BLaER1 treated with 17β-estradiol and CSF1 and Interleukin-3, amounts not matched to agents 10 nM and 100 nM (cell line): ENCODE data around the gene WWOX.

ENCODE experiments used
- H3K27ac ChIP-seq, 11 experiments: shearing (Covaris generic); formaldehyde crosslinking; 2 replicates each; pipeline ENCODE4 v1.8.1; 2022
- H3K27me3 ChIP-seq, 11 experiments: shearing (Covaris generic); formaldehyde crosslinking; 2 replicates each; pipeline ENCODE4 v1.8.1; 2022
- H3K36me3 ChIP-seq, 11 experiments: shearing (Covaris generic); formaldehyde crosslinking; 2 replicates each; pipeline ENCODE4 v1.8.1; 2022
- H3K4me1 ChIP-seq, 10 experiments: shearing (Covaris generic); formaldehyde crosslinking; 2 replicates each; pipeline ENCODE4 v1.8.1; 2022
- H3K4me2 ChIP-seq, 11 experiments: shearing (Covaris generic); formaldehyde crosslinking; 2 replicates each; pipeline ENCODE4 v1.8.1; 2022
- H3K4me3 ChIP-seq, 10 experiments: shearing (Covaris generic); formaldehyde crosslinking; 2 replicates each; pipeline ENCODE4 v1.8.1; 2022
- H3K9ac ChIP-seq, 11 experiments: shearing (Covaris generic); formaldehyde crosslinking; 2 replicates each; pipeline ENCODE4 v1.8.1; 2022
- H3K9me3 ChIP-seq, 11 experiments: shearing (Covaris generic); formaldehyde crosslinking; replicated peaks in 1 of 11; 2 replicates each; pipeline ENCODE4 v1.8.1; 2022
- H4K20me1 ChIP-seq, 11 experiments: shearing (Covaris generic); formaldehyde crosslinking; 2 replicates each; pipeline ENCODE4 v1.8.1; 2022
- Cebpa-rat ChIP-seq, 11 experiments: shearing (Covaris generic); IDR thresholded peaks; 2 replicates each; pipeline ENCODE4 v1.8.1; 2022

The WWOX gene

DNA sequence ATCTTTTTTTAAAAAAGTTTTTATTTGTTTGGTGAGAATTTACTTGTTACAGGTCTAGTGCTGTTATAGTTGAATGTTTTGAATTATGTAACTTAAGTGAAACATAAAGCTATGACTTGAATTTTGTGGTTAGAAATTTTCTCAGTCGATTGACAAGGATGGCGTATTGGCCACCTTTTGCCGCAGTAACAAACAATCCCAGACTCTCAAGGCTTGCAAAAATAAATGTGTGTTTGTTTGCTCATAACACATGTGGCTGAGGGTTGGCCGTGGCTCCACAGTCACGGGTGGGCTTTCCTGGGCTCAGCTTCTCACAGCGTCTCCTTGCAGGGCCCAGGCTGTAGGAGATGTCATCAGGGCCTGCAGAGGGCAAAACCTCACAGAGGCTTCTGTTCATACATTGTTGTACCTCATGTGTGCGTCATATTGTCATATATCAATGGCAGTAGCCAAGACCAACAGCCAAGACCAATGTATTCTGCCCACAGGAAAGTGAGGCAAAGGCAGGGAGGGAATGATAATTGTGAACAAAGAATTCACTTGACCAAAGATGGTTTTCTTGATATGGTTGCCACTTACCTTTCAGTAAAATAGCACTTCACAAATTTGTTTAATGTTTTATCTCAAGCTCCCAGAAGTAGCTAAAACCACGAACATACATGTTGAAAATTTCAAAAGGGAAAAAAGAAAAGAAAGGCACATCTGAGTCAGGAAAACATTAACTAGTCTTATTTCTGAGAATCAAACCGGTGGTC lies 93.5 kb downstream of the WWOX start:
- H3K9ac ChIP-seq, result no peak overlapping the region
- H3K27me3 ChIP-seq, result no peaks in the 10 kb centered on the region
- no peak overlapping the region for H3K27ac ChIP-seq
- no peaks in the 10 kb centered on the region for H3K36me3 ChIP-seq
- H3K4me2 ChIP-seq, result no peak overlapping the region
- no peaks in the 10 kb centered on the region for H4K20me1 ChIP-seq
- peaks cover 11 to 22% (median 19%) of the 10 kb centered on the region in 10 experiments for H3K4me1 ChIP-seq
- no peak overlapping the region for H3K4me3 ChIP-seq
- H3K9me3 ChIP-seq, result no peaks in the 10 kb centered on the region; a peak in 1 of 22 replicates
- no peak for TF ChIP-seq Cebpa-rat (IDR thresholded peaks at IDR 0.05)

DNA sequence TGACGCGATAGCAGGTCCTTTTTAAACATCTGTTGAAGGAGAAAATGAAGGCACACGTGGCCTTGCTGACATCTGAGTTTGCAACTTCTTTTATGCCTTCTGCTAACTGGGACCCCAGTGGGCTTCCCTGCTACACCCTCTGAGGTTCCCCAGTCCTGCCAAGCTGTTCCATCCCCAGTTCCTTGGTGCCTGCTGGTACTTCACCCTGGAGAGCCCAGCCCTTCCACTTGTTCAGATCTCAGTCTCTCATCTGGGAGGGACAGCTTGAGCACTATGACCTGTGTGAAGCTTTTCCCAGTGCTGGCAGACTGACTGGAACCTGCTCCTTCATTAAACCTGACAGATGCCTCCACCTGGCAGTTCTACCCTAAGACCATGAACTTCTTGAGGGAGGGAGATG lies 95.5 kb downstream of the WWOX start:
- Histone ChIP-seq H3K9me3 (no peaks in the 10 kb centered on the region; a peak in 1 of 22 replicates), H3K36me3 (no peaks in the 10 kb centered on the region), H3K4me1 (peaks cover 11 to 22% (median 19%) of the 10 kb centered on the region in 10 experiments), H3K4me2 (peak overlapping the region; percentile 46 to 72 (median 61); a peak in 21 of 22 replicates), H3K27ac (no peak overlapping the region), H4K20me1 (no peaks in the 10 kb centered on the region), H3K4me3 (no peak overlapping the region), H3K27me3 (no peaks in the 10 kb centered on the region), H3K9ac (no peak overlapping the region)
- no peak for TF ChIP-seq Cebpa-rat (IDR thresholded peaks at IDR 0.05)

GRCh38 chr16:78195797-78196196 lies 96.3 kb downstream of the WWOX start:
- Histone ChIP-seq H3K36me3 (no peaks in the 10 kb centered on the region), H4K20me1 (no peaks in the 10 kb centered on the region), H3K27me3 (no peaks in the 10 kb centered on the region), H3K4me2 (peak overlapping the region; percentile 46 to 72 (median 61)), H3K9me3 (no peaks in the 10 kb centered on the region), H3K4me1 (peaks cover 11 to 27% (median 20%) of the 10 kb centered on the region in 10 experiments), H3K9ac (no peak overlapping the region), H3K27ac (no peak overlapping the region), H3K4me3 (no peak overlapping the region)
- TF ChIP-seq Cebpa-rat (IDR thresholded peaks at IDR 0.05), result no peak

DNA sequence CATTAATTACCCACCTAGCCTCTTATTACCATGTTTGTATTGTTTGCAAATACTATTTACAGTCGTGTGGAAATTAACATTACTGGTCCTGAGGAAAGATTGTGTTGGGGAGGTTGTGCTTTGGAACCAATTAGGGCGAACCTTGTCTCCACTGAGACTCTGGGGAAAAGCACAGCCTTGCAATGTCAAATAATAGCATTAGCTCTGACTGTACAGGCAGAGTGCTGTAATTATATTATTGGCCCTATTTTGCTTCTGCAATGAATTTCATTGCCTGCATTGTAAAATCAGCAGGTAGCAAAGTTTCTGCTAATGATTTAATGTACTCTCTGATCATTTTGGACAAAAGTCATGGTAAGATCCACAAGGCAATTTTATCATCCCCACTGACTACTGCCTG lies 97.0 kb downstream of the WWOX start:
- Histone ChIP-seq H4K20me1 (no peaks in the 10 kb centered on the region), H3K4me1 (peaks cover 11 to 27% (median 20%) of the 10 kb centered on the region in 10 experiments), H3K27ac (no peak overlapping the region), H3K36me3 (no peaks in the 10 kb centered on the region), H3K27me3 (no peaks in the 10 kb centered on the region), H3K9me3 (no peaks in the 10 kb centered on the region), H3K4me2 (peak overlapping the region in 6 of 11 experiments; percentile 22 to 72 (median 62); a peak in 8 of 22 replicates), H3K4me3 (no peak overlapping the region), H3K9ac (no peak overlapping the region)
- TF ChIP-seq Cebpa-rat (IDR thresholded peaks at IDR 0.05), result no peak

- Histone ChIP-seq H3K4me3 (no peak overlapping the region), H3K9me3 (0 out of 22 replicates have a peak, but pooled peaks cover 0 to 2% (median 0%) of the 10 kb centered on the region in 11 experiments)
Measured at GRCh38 chr16:78198288-78198687, 98.8 kb downstream of the WWOX start.

GRCh38 chr16:78199325-78200022 lies 100.0 kb downstream of the WWOX start:
- Histone ChIP-seq H3K9ac (no peak overlapping the region), H3K4me2 (no peak overlapping the region), H3K27ac (no peak overlapping the region), H4K20me1 (no peaks in the 10 kb centered on the region), H3K36me3 (no peaks in the 10 kb centered on the region), H3K4me1 (peaks cover 11 to 27% (median 20%) of the 10 kb centered on the region in 10 experiments), H3K27me3 (no peaks in the 10 kb centered on the region), H3K9me3 (0 out of 22 replicates have a peak, but pooled peaks cover 0 to 2% (median 0%) of the 10 kb centered on the region in 11 experiments), H3K4me3 (no peak overlapping the region)
- no peak for TF ChIP-seq Cebpa-rat (IDR thresholded peaks at IDR 0.05)

More at GRCh38 chr16:78198288-78198687, 98.8 kb downstream of the WWOX start:
- Histone ChIP-seq H3K4me1 (peaks cover 11 to 27% (median 20%) of the 10 kb centered on the region in 10 experiments), H3K27ac (no peak overlapping the region), H3K36me3 (no peaks in the 10 kb centered on the region), H3K4me2 (no peak overlapping the region), H4K20me1 (no peaks in the 10 kb centered on the region), H3K27me3 (no peaks in the 10 kb centered on the region), H3K9ac (no peak overlapping the region)
- no peak for TF ChIP-seq Cebpa-rat (IDR thresholded peaks at IDR 0.05)

DNA sequence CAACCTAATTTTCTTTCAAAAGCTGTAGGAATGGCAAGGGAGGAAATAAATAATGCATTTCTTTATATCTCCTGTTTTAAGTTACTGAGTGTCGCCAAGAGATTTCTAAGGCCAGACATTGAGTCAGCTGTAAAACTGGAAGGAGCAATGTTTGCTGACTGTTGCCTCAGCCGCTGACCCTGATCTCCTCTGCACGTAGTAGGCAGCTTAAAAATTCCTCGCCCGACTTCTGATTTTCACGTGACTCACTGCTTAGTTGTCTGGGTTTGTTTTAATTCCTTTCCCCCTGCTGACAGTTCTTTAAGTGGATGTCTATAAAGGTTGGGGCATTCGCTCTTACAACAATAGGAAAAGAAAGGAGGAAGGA lies 100.6 kb downstream of the WWOX start:
- H3K27me3 ChIP-seq, result no peaks in the 10 kb centered on the region
- no peak overlapping the region for H3K27ac ChIP-seq
- peaks cover 9 to 23% (median 16%) of the 10 kb centered on the region in 10 experiments for H3K4me1 ChIP-seq
- no peak overlapping the region for H3K4me3 ChIP-seq
- H3K9ac ChIP-seq, result no peak overlapping the region
- no peaks in the 10 kb centered on the region for H3K36me3 ChIP-seq
- no peak overlapping the region for H3K4me2 ChIP-seq
- 0 out of 22 replicates have a peak, but pooled peaks cover 0 to 2% (median 0%) of the 10 kb centered on the region in 11 experiments for H3K9me3 ChIP-seq
- H4K20me1 ChIP-seq, result no peaks in the 10 kb centered on the region
- no peak for TF ChIP-seq Cebpa-rat (IDR thresholded peaks at IDR 0.05)

DNA sequence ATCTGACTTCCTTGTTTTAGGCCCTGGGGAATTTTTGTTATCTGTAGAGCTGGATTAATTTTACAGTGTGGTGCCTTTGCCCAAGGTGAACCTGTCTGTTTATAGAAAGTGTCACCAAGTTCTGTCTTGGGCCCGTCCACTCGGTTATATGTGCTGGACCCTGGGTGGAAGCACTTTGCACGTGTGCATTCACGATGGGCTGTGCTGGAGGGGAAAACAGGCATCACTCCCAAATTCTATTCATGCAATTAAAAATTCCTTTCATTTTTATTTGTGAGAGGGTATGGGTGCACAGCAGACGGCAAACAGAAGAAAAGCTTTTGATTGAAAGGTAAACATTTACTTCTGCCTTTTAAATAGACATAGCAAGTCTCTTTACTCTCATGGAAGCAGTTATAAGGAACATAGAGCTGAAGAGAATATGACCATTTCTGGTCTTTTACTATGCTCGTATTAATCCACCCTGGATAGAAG lies 101.2 kb downstream of the WWOX start:
- no peak overlapping the region for H3K4me3 ChIP-seq
- no peaks in the 10 kb centered on the region for H4K20me1 ChIP-seq
- H3K27ac ChIP-seq, result no peak overlapping the region
- no peak for TF ChIP-seq Cebpa-rat (IDR thresholded peaks at IDR 0.05)
- no peak overlapping the region for H3K4me2 ChIP-seq
- 0 out of 22 replicates have a peak, but pooled peaks cover 0 to 2% (median 0%) of the 10 kb centered on the region in 11 experiments for H3K9me3 ChIP-seq
- H3K27me3 ChIP-seq, result no peaks in the 10 kb centered on the region
- no peaks in the 10 kb centered on the region for H3K36me3 ChIP-seq
- H3K4me1 ChIP-seq, result peaks cover 3 to 17% (median 9%) of the 10 kb centered on the region in 10 experiments; a peak in 19 of 20 replicates
- H3K9ac ChIP-seq, result no peak overlapping the region

- no peak overlapping the region for H3K9ac ChIP-seq
- H3K4me3 ChIP-seq, result no peak overlapping the region
- no peaks in the 10 kb centered on the region for H3K36me3 ChIP-seq
- no peak overlapping the region for H3K4me2 ChIP-seq
- 0 out of 22 replicates have a peak, but pooled peaks cover 0 to 2% (median 0%) of the 10 kb centered on the region in 11 experiments for H3K9me3 ChIP-seq
- TF ChIP-seq Cebpa-rat (IDR thresholded peaks at IDR 0.05), result no peak
- no peaks in the 10 kb centered on the region for H3K27me3 ChIP-seq
- H3K4me1 ChIP-seq, result peaks cover 0 to 2% (median 0%) of the 10 kb centered on the region in 10 experiments; a peak in 2 of 20 replicates
- H4K20me1 ChIP-seq, result no peaks in the 10 kb centered on the region
- H3K27ac ChIP-seq, result no peak overlapping the region
Measured at GRCh38 chr16:78205506-78205905, 106.1 kb downstream of the WWOX start.
